HepG2 (cell line): ENCODE data around the gene PDPK1. TPM values are rescaled to one million over a fixed set of nuclear protein-coding genes. Genes with fewer than 3 reads are reported as not detected.

ENCODE experiments used
- FOXP4 ChIP-seq: sonication (generic); formaldehyde crosslinking; IDR thresholded peaks from 2 replicates; pipeline ENCODE4 v1.4.0; 2020; ENCODE audit warnings: missing genetic modification reagents
- MYC ChIP-seq: sonication (generic); formaldehyde crosslinking; IDR thresholded peaks from 2 replicates; pipeline ENCODE4 v1.9.0; 2021; ENCODE audit warnings: missing genetic modification reagents, borderline replicate concordance
- SP5 ChIP-seq: IDR thresholded peaks from 2 replicates; pipeline ENCODE4 v1.6.1; 2016; ENCODE audit warnings: low read depth, borderline replicate concordance
- THRA ChIP-seq: sonication (generic); formaldehyde crosslinking; IDR thresholded peaks from 2 replicates; pipeline ENCODE4 v1.4.0; 2020; ENCODE audit warnings: missing genetic modification reagents, borderline replicate concordance
- ZBTB26 ChIP-seq: IDR thresholded peaks from 2 replicates; pipeline ENCODE4 v1.6.1; 2016; ENCODE audit warnings: missing compliant biosample characterization, missing genetic modification reagents, borderline replicate concordance
- ZNF264 ChIP-seq: sonication (generic); formaldehyde crosslinking; IDR thresholded peaks from 2 replicates; pipeline ENCODE4 v1.4.0; 2020; ENCODE audit warnings: missing genetic modification reagents
- polyA plus RNA-seq, 8 experiments: library from polyadenylated mRNA; depleted of rRNA in 3 of 8; stranded (reverse) in 7 of 8; unstranded in 1 of 8; fragments of >200 nt; fragmentation: Illumina TruSeq in 4 of 8; extraction: Trizol in 4 of 8; gene quantifications; 2 replicates each; pipeline versions ENCODE4 v1.2.1 to v1.2.3, GENCODE V29; 2011 to 2016; ENCODE audit warnings: low read depth in 4 of 8, missing spikeins in 1 of 8, mixed read lengths in 1 of 8; ENCODE audit not compliant: insufficient read depth in 1 of 8
- total RNA-seq, 5 experiments: library from RNA; depleted of rRNA; stranded (reverse); fragments of >200 nt; fragmentation: Illumina TruSeq; extraction: Trizol; gene quantifications; 2 replicates each; pipeline ENCODE4 v1.2.3, GENCODE V29; 2016; ENCODE audit warnings: low read depth in 1 of 5
- TF ChIP-seq, protein P1 (sequence below): sonication (generic); formaldehyde crosslinking; conservative IDR thresholded peaks from 2 replicates; pipeline ENCODE4 v1.4.0; 2020; ENCODE audit warnings: mild to moderate bottlenecking, missing genetic modification reagents, moderate library complexity
- TF ChIP-seq, protein P2 (sequence below): sonication (generic); formaldehyde crosslinking; IDR thresholded peaks from 2 replicates; pipeline ENCODE4 v1.4.0; 2020; ENCODE audit warnings: mild to moderate bottlenecking, missing genetic modification reagents
- TF ChIP-seq, protein P3 (sequence below): sonication (generic); formaldehyde crosslinking; IDR thresholded peaks from 2 replicates; pipeline ENCODE4 v1.5.0; 2020; ENCODE audit warnings: mild to moderate bottlenecking, missing genetic modification reagents, borderline replicate concordance
- TF ChIP-seq, protein P4 (sequence below): sonication (generic); formaldehyde crosslinking; IDR thresholded peaks from 2 replicates; pipeline ENCODE4 v1.4.0; 2020; ENCODE audit warnings: mild to moderate bottlenecking, missing genetic modification reagents

The PDPK1 gene
- total and polyA plus RNA-seq, 2 of the 13 experiments (the other 11 are each of a cell fraction or from before 2014, with no cell fraction given) = 59.6 to 129 TPM

- TF ChIP-seq, protein P1, sequence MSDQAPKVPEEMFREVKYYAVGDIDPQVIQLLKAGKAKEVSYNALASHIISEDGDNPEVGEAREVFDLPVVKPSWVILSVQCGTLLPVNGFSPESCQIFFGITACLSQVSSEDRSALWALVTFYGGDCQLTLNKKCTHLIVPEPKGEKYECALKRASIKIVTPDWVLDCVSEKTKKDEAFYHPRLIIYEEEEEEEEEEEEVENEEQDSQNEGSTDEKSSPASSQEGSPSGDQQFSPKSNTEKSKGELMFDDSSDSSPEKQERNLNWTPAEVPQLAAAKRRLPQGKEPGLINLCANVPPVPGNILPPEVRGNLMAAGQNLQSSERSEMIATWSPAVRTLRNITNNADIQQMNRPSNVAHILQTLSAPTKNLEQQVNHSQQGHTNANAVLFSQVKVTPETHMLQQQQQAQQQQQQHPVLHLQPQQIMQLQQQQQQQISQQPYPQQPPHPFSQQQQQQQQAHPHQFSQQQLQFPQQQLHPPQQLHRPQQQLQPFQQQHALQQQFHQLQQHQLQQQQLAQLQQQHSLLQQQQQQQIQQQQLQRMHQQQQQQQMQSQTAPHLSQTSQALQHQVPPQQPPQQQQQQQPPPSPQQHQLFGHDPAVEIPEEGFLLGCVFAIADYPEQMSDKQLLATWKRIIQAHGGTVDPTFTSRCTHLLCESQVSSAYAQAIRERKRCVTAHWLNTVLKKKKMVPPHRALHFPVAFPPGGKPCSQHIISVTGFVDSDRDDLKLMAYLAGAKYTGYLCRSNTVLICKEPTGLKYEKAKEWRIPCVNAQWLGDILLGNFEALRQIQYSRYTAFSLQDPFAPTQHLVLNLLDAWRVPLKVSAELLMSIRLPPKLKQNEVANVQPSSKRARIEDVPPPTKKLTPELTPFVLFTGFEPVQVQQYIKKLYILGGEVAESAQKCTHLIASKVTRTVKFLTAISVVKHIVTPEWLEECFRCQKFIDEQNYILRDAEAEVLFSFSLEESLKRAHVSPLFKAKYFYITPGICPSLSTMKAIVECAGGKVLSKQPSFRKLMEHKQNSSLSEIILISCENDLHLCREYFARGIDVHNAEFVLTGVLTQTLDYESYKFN (CRISPR knock-in tag) = peak; percentile 84
- TF ChIP-seq THRA = peak; percentile 27; the same call in 1 of the 2 replicates
- peak; percentile 68 for TF ChIP-seq FOXP4
- peak; percentile 93 for TF ChIP-seq MYC (CRISPR knock-in tag)
- TF ChIP-seq, protein P2, sequence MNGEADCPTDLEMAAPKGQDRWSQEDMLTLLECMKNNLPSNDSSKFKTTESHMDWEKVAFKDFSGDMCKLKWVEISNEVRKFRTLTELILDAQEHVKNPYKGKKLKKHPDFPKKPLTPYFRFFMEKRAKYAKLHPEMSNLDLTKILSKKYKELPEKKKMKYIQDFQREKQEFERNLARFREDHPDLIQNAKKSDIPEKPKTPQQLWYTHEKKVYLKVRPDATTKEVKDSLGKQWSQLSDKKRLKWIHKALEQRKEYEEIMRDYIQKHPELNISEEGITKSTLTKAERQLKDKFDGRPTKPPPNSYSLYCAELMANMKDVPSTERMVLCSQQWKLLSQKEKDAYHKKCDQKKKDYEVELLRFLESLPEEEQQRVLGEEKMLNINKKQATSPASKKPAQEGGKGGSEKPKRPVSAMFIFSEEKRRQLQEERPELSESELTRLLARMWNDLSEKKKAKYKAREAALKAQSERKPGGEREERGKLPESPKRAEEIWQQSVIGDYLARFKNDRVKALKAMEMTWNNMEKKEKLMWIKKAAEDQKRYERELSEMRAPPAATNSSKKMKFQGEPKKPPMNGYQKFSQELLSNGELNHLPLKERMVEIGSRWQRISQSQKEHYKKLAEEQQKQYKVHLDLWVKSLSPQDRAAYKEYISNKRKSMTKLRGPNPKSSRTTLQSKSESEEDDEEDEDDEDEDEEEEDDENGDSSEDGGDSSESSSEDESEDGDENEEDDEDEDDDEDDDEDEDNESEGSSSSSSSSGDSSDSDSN (CRISPR knock-in tag) = 0 out of 2 replicates have a peak, but pooled peaks have one; percentile 29
- peak; percentile 26; the same call in 1 of the 2 replicates for TF ChIP-seq ZBTB26
- TF ChIP-seq, protein P3, sequence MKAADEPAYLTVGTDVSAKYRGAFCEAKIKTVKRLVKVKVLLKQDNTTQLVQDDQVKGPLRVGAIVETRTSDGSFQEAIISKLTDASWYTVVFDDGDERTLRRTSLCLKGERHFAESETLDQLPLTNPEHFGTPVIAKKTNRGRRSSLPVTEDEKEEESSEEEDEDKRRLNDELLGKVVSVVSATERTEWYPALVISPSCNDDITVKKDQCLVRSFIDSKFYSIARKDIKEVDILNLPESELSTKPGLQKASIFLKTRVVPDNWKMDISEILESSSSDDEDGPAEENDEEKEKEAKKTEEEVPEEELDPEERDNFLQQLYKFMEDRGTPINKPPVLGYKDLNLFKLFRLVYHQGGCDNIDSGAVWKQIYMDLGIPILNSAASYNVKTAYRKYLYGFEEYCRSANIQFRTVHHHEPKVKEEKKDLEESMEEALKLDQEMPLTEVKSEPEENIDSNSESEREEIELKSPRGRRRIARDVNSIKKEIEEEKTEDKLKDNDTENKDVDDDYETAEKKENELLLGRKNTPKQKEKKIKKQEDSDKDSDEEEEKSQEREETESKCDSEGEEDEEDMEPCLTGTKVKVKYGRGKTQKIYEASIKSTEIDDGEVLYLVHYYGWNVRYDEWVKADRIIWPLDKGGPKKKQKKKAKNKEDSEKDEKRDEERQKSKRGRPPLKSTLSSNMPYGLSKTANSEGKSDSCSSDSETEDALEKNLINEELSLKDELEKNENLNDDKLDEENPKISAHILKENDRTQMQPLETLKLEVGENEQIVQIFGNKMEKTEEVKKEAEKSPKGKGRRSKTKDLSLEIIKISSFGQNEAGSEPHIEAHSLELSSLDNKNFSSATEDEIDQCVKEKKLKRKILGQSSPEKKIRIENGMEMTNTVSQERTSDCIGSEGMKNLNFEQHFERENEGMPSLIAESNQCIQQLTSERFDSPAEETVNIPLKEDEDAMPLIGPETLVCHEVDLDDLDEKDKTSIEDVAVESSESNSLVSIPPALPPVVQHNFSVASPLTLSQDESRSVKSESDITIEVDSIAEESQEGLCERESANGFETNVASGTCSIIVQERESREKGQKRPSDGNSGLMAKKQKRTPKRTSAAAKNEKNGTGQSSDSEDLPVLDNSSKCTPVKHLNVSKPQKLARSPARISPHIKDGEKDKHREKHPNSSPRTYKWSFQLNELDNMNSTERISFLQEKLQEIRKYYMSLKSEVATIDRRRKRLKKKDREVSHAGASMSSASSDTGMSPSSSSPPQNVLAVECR (CRISPR knock-in tag) = peak; percentile 75; the same call in 1 of the 2 replicates
- TF ChIP-seq ZNF264 (CRISPR knock-in tag) = 0 out of 2 replicates have a peak, but pooled peaks have one; percentile 47
- TF ChIP-seq, protein P4, sequence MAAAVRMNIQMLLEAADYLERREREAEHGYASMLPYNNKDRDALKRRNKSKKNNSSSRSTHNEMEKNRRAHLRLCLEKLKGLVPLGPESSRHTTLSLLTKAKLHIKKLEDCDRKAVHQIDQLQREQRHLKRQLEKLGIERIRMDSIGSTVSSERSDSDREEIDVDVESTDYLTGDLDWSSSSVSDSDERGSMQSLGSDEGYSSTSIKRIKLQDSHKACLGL (CRISPR knock-in tag) = peak; percentile 44; the same call in 1 of the 2 replicates
- TF ChIP-seq SP5 (CRISPR knock-in tag) = 0 out of 2 replicates have a peak, but pooled peaks have one; percentile 23
Measured at GRCh38 chr16:2541409-2541808, 3.6 kb downstream of the PDPK1 start (continued).
